HL-60/S4 treated with retinoic acid at 250 ng/mL for 4 days and 3 days (cell line): ENCODE measurements around the gene SHISA5.

Experiments used
- in situ Hi-C: fragments of 300-500 bp; cut with MboI; formaldehyde crosslinking; loops from 2 replicates; pipeline ENCODE4 v1.7.0; 2022; ENCODE audit warnings: low sequenced_read_pairs

Gene SHISA5

DNA sequence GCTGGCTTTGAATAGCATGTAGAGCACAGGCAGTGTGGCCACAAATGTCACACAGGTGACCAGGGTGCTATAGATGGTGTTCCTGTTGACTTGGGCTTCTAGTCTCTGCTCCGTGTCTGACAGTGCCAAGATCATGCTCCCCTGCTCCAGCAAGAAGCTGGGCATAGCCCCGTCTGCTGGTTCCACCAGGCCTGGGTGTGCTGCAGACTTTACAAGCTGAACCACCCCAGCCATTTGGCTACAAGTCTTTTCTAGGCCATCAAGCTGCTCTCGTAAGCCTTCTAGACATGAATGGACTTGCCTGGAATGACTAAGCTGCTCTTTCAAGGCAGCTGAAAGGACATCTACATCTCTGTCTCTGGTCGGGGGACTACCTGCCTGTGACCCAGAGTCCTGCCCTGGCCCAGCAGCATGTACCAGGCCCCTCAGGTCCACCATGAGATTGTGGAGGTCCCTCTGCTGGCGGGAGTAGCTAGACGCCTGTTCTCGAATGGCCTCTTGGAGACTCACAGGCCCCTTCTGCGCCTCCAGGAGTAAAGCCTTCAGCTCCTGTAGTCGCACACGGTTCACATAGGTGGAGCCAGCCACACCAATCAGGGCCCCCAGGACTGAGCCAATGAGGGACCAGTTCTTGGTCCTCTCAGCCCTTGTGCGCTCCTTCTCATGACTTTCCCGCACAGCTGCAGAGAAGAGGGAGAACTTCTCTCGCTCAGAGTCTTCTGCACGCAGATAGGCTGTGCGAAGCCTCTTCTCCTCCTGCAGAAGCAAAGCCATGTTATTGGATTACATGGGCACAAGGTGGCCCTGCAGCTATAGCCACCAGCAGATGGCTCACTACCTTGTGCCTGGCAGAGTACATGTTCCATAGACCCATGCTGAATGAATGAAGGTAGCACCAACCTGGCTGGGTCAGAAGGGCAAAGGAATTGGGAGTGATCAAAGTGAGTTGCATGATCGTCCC is 71.3 kb downstream of the SHISA5 start:
- in situ Hi-C loops: loop anchor here (10.0 kb wide), 1 partner anchor 168 kb away; no protein-coding TSS in a partner anchor

DNA sequence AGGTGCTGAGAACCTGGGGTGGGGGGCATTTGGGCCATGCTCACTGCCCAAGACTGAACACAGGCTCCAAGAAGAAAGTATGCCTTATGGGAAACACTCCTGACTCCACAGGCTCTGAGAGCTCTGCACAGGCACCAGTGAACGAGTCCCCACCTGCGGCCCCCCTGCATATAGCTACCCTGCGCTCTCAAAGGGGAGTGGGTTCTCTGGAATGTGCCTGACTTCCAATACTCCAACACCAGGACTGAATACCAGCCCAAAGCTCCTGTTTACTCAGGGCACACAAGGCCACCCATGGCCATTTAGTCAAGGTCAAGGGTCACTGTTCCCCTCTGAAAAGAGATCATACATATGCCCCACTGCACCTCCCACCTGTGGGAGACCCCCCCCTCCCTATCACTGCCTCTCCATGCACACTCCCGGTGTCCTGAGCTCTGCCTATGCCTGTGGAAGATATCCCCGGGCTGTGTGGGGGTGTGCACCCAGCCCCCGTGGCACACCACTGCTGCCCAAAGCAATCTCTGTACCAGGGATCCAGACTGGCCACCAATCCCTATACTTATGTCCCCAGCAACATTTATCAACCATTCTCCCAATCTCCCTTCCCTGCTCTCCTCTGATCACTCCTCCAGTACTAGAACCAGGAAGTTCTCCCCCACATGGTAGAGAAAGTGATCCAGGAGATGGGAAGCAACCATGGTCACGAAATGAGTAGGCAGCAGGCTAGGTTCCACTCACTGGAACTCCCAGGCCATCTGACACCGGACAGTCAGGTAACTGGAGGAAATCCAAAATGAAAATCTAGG is 72.5 kb downstream of the SHISA5 start:
- in situ Hi-C loops: loop anchor here (10.0 kb wide), 1 partner anchor 167 kb away; no protein-coding TSS in a partner anchor

DNA sequence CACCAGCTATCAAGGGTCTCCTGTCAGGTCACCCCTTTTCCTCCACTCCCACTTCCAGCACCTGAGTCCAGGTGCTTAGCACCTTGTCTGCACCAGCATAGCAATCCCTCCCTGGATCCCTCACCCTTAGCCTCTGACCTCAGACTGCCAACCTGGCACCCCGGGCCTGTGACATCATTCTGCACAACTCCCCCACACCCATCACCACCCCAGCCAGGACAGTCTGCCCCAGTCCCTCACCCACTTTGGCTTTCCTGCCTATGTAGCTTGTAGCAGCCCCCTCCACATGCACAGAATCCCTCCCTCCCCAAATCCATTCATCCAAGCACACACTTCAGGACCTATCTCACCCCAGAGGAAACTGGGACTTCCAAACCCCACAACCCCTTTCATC is 73.3 kb downstream of the SHISA5 start:
- in situ Hi-C loops: loop anchor here (10.0 kb wide), 1 partner anchor 166 kb away; no protein-coding TSS in a partner anchor

DNA sequence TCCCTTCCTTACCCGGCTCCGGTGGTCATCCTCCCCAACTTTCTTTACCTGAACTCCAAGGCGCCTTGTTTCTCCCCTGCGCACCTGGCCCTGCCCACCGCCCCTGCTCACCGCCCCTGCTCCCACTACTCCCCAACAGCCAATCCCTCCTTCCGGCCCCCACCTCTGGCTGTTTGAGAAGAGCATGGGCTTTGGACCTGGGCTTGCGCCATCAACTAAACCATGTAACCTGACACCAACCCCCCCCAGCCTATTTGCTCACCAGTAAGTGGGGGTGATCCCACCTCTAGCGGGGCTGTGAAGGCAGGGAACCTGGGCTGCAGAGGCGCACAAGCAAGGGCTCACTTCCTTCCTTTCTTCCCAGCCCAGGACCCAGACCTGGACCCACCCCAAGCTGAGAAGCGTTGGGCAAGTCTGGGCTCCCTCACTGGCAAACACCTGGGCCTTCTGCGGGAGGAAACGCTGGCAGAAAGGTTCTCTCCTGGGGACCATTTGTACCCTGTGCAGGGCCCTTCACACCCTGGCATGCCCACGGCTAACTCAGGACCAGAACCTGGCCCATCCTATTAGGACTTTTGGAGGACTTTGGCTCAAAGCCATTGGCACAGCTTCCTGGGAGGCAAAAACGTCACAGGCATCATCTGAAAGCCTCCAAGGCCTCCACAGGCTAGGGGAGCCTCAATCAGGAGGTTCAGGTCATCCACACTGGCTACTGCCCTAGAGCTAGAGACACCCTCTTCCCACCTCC is 73.8 kb downstream of the SHISA5 start, which contains the start of gene PLXNB1:
Gene PLXNB1 (minus strand): TSS at position 127 of the 748 bp plus-strand sequence. CDS start 5,475 bp downstream, outside the sequence.
- in situ Hi-C loops: loop anchor here (10.0 kb wide), 1 partner anchor 165 kb away; no protein-coding TSS in a partner anchor

DNA sequence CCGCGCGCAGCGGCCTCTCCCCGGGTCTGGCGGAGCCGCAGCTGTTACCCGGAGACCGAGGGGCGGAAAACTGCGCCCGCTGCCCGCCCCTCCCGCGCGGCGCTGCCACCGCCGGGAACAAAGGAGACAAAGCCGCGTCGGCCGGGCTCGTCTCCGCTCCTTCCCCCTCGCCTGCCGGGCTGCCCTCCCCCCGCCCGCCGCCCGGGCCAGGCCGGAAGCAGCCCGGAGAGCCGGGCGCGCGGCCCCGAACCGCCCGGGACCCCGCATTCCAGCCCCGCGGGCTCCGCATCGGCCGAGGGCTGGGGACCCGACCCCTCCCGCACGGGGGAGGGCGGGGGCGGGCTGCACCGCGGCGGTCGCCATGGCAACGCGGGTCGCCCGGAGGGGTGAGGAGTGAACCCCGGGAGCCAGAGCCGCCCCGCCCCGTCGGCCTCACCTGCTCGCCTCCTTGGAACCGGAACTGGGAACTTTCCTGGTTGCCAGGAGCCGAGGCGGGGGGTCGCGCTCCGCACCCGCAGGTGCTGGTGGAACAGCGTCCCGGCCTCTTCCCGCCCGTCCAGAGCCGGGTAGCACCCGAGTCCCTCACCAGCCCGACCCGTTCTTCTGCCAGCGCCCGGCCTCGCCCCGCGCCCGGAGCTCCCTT is 74.5 kb downstream of the SHISA5 start:
- in situ Hi-C loops: no loop called here

DNA sequence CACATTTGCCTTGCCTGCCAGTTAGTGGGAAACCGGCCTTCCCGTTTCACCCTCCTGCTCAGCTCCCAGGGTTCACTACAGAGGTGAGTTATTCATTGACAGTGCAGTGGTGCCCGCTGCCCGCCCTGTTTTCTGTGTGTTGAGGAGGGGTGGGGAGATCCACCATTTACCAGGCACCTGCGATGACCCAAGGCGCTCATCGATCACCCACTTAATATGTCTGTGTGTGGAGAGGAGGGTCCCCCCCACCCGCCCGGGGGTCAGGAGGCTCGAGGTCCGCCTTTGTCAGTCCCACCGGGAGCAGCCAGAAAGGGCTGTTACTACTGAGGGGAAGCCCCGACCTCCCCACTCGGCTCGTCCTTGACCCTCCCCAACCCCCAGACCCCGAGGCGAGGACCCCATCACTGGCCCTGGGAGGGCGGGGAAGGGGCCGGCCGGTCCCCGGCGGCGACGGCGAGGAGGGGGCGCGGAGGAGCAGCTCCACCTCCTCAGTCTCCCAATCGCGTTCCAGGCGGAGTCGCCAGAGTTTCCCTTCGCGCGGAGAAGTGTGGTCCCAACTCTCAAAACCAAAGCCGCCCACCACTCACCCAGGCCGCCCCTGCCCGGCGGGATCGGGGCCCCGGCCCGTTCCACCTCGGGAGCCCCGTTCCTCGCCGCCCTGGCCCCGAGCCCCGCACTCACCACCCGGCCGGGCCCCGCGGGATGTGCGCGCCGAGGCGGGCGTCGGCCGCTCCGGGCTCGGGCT is 75.2 kb downstream of the SHISA5 start:
- in situ Hi-C loops: no loop called here

DNA sequence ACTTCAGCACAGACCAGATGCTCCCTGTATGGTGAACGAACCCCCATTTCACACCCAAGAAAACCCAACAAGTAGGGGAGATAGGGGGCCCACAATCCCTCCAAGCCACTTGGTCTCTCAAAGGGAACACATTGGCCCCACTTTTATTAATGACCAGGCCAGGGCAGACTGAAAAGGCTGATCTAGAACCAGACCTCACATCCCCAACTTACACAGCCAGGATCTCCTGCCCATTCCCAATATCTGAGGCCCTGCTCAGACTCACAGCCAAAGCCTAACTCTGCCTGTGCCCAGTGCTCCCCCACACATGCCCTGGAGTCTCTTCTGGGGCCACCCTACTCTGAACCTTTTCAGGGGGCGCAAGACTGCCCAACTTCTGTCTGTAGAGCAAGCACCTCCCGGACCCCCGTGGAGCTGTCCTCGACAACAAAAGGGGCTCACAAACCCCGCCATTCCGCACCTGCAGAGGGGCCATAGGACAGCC is 75.8 kb downstream of the SHISA5 start:
- in situ Hi-C loops: no loop called here

DNA sequence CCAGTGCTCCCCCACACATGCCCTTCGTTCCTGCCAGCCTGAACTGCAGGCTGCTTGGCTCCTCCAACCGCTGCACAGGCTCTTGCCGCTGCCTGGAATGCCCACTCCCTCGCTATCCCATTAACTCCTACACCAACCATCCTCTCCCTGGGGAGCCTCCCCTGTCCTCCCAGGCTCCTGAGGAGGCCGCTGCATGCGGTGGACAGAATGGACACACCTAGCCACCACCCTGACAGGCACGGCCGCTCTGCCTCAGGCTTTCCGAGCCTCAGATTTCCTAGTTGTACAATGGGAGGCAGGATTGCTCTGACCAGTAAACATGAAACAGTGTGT is 76.4 kb downstream of the SHISA5 start:
- in situ Hi-C loops: no loop called here

DNA sequence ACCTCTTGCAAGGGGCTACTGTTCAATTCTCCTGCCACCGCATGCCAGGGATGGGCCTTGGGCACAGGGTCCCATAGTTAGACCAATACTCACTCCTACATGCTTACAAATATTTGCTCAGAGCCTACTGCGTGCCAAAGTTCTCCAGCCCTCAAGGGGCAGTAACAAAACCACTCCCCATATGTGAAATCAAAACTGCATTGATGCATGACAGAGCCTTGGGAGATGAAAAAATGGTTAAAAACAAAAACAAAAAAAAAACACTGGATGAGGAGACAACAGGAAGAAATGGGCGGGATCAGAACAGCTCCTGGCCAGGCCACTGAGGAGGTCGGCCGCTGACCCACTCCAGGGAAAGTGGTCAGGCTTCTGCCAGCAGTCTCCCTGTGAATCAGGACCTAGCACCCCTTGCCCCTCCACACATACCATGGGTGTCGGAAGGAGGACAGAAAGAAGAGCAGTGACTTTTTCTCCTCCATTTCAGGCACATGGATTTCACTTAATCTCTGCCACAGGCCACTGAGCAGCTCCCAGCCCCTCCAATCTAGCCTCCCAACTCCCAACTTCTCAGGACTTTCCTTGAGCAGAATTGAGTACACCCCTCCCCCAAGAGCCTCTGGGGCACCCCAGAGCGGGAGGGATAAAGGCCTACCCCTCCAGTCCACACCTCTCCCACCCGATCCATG is 76.9 kb downstream of the SHISA5 start:
- in situ Hi-C loops: no loop called here

DNA sequence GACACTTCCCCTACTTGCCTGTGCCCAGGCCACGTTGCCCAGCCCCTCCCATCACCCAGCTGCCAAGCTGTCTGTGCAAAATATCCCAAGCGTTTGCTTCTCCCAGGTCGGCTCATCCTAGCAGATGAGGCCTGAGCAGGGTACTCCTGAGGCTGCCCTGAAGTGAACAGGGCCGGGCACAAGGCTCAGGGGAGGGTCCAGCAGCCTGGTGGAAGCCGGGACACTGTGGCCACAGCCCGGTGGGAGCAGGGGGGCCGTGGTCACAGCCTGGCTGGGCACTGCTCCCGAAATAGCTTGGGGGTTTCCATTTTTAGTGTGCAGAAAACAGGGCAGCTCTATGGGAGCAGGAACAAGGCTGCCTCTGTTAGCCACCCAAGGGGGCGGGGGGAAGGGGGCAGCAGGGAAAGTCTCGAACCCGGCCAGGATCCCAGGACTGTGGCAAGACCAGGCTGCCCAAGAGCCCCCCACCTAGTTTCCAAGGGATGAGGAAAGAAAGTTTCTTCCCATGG is 77.5 kb downstream of the SHISA5 start:
- in situ Hi-C loops: no loop called here

DNA sequence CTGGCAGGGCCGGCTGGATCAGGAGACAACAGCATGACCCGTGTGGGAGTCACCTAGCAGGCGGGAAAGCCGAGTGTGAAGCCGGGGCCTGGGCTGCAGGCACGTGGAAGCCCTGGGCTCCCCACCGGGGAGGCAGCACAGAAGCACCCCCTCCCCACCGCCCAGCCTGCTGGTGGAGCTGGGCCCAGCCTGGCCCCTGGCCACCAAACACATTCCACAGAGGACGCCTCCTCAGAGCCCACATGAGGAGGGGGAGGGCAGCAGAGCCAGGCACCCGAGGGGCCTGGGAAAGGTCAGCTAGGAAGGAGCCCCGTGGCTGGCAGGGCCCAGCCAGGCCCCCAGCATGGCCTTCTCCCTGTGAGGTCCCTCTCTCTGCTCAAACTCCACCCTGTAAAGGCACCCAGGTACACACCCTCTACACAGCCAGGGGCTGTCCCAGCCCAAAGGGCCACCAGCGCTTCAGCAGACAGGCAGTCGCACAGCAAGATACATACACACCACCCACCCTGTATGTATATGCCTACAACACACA is 78.6 kb downstream of the SHISA5 start:
- in situ Hi-C loops: no loop called here

DNA sequence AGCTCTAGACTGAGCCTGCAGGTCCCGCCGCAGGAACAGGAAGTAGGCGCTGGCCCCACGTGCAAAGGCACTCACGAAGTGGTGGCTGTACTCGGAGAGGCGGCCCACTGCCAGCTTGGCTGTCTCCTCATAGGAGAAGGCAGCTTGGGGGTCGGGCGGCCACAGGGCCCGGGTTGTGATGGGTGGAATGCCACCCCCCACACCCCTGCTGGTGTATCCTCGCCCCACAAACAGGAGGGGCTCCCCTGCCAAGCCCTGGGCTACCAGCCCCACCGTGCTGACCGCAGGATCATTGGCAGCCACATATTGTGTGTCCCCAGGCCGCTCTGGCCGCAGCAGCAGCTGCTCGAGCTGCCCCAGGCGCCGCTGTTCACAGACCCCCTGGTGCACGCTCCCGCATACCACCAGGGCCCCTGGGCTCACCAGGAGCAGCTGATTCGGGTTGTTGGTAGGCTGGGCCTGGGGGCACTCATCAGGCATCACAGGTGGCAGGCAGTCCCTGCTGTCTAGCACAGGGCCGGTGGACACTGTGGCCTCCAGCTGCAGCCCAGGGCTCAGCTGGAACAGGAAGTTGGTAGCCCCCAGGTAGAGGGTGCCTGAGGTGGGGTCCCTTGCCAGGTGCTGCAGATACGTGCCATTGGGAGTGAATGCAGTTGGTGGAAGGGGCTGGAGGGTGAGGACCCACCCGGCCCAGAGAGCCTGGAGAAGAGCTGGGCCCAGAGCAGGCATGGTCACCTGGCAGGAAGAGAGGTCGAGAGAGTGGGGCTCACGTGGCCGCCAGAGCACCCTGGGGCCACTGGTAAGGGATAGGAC is 79.9 kb downstream of the SHISA5 start:
- in situ Hi-C loops: no loop called here

DNA sequence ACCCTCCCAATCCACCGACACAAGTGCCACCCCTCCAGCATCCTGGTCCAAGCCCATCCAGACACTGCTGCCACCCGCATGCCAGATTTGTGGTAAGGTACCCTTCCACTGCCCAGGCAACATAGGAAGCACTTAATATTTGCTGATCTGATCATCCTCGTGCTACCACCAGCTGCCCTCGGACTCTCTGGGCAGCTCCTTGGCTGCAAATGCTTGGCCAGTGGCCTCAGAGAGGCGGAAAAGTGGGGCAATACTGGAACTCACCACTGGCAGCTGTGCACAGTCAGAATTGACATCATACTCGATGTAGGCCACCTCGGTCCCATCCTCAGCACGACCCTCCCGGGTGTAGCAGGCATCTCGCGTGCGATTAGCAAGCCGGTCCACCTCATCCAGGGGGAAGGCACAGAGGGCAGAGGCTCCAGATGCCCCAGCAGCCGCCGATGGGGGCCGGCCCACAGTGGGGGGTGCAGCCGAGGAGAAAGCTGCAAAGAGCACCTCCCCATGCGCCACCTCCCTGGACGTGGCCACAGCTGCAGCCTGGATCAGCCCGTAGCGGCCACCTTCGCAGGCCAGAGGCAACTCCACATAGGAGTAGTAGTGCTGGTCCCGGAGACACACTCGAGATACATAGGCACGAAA is 80.6 kb downstream of the SHISA5 start:
- in situ Hi-C loops: no loop called here

DNA sequence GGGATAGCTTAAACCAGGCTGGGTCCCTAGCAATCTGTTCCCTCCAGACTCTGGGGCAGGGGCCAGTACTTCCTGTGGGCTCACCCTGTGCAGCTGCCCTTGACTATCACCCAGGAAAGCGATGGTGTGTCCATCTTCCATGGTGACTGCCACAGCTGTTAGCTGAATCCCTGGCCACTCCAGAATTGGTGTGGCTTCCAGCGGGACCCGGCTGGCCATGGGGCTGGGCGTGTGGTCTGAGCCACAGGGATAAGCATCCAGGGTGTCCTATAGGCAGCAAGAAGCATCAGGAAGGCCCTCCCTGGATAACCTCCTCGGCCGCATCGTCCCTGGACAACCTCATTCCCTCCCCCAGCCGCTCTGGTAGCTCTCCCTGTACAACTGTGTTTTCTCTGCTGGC is 81.3 kb downstream of the SHISA5 start:
- in situ Hi-C loops: no loop called here

DNA sequence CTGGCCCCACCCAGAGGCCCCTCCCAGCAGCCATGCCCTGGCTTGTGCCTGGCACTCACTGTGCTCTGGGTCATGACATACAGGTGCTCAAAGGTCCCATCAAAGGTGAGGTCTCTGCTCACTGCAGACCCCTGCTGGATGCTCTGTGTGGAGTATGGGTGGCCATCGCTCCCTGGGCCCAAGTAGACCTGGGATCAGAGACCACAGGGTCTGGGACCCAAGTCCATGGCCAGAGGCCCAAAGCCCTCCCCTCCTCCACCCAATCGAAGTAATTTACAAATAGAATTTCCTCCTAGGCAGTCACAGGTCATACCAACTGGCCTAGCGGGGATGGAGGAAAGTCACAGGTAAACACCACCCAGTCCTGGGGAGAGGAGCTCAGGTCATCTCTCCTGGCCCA is 81.7 kb downstream of the SHISA5 start:
- in situ Hi-C loops: no loop called here

DNA sequence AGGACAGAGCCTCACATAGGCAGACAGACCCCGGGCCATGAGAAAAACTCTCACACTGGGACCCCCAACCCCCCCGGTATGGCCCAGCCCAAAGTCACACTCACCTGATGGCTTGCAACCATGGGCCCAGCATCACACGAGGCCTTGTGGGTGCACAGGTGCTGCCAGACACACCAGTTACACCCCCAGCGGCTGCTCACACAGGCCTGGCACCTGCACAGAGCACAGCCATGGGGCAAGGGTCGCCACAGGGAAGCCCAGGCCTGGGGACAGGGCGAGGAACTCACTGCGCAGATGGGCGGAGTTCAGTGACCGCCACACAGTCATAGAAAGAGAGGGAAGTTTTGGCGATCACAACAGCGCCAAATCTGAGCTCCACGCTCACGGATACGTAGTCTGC is 83.4 kb downstream of the SHISA5 start:
- in situ Hi-C loops: no loop called here

DNA sequence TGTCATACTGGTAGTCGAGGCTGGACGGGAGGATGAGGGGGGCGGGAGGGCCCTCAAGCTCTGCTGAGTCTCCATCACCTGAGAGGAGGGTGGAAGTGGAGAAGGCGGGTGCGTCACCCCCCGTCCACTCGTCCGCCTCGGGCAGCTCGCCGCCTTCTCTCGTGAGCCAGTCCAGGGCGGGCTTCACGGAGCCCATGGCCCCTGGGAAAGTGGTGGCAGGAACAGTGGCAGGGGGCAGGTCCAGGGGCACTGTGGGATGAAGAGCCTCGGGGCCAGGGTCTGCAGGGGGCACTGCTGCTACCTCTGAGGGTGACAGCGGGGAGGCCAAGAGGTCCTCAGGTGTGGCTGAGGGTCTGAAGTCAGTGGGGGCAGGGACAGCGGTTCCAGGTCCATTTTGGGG is 84.4 kb downstream of the SHISA5 start:
- in situ Hi-C loops: no loop called here
